NCI-H2081 treated with DMSO at 0.1 percent for 48 hours (cell line): Measurements from ENCODE around the gene ASTE1.
"Not testable (repeated sequence)": the region's sequence is repeated elsewhere in the genome, so short reads cannot be mapped to it uniquely, and the experiment has no call there.

Source experiments
- DNase-seq: peaks from one replicate; lab custom pipeline; 2025; lab: John Stamatoyannopoulos, UW

ASTE1 gene

GRCh38 chr3:131008326-131008725, 18.3 kb downstream of the ASTE1 start:
- DNase-seq, result no peak

- no peak for DNase-seq
These were observed 18.8 kb downstream of the ASTE1 start for GRCh38 chr3:131007782-131008181.

GRCh38 chr3:131007256-131007655, 19.4 kb downstream of the ASTE1 start:
- DNase-seq, result no peak

GRCh38 chr3:131004603-131005002, 22.0 kb downstream of the ASTE1 start:
- no peak for DNase-seq

GRCh38 chr3:131001071-131001470, 25.6 kb downstream of the ASTE1 start:
- no peak for DNase-seq

- no peak for DNase-seq
These were observed 29.3 kb downstream of the ASTE1 start for GRCh38 chr3:130997289-130997688.

GRCh38 chr3:130992344-130992743, 34.3 kb downstream of the ASTE1 start:
- no peak for DNase-seq

- DNase-seq, result no peak
These were observed 35.5 kb downstream of the ASTE1 start for GRCh38 chr3:130991126-130991525.

- DNase-seq, result no peak
These were observed 36.3 kb downstream of the ASTE1 start for GRCh38 chr3:130990282-130990681.

- no peak for DNase-seq
These were observed 45.2 kb downstream of the ASTE1 start for GRCh38 chr3:130981469-130981868.

GRCh38 chr3:130979117-130979516, 47.5 kb downstream of the ASTE1 start:
- no peak for DNase-seq

GRCh38 chr3:130976706-130977105, 49.9 kb downstream of the ASTE1 start:
- DNase-seq, result no peak

GRCh38 chr3:130975251-130975650, 51.4 kb downstream of the ASTE1 start:
- DNase-seq, result no peak

- DNase-seq, result no peak
These were observed 52.4 kb downstream of the ASTE1 start for GRCh38 chr3:130974201-130974600.

GRCh38 chr3:130973406-130973805, 53.2 kb downstream of the ASTE1 start:
- no peak for DNase-seq

GRCh38 chr3:130972592-130972991, 54.0 kb downstream of the ASTE1 start:
- DNase-seq, result not testable (repeated sequence)

- no peak for DNase-seq
These were observed 55.4 kb downstream of the ASTE1 start for GRCh38 chr3:130971208-130971607.

- no peak for DNase-seq
These were observed 57.0 kb downstream of the ASTE1 start for GRCh38 chr3:130969621-130970020.

- DNase-seq, result no peak
These were observed 58.4 kb downstream of the ASTE1 start for GRCh38 chr3:130968221-130968620.

- DNase-seq, result no peak
These were observed 59.3 kb downstream of the ASTE1 start for GRCh38 chr3:130967281-130967680.

GRCh38 chr3:130963878-130964277, 62.7 kb downstream of the ASTE1 start:
- no peak for DNase-seq
